GM10847 (cell line): ENCODE measurements around the gene COL2A1.

ENCODE experiments used
- POLR2A ChIP-seq: IDR thresholded peaks from 2 replicates; pipeline ENCODE4 v1.6.1; 2011; ENCODE audit not compliant: insufficient read length; ENCODE audit errors: extremely low read depth

COL2A1 gene

DNA sequence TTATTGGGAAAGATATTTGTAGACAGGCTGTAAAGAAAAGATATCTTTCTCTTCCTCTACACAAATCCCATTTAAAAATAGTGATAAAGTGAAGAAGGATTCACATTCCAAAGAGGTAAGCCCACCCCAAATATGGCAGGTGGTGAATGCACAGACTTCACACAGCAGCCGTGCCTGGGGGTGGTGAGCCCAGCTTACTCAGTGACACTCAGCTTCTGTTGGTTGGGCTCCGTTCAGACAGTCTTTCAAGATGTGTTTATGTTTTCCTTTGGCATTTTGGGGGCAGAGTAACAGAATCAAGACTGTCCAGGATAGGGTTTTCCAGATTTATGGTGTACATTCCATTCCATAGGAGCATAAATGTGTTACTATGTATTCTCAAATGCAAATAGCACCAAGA, 4.1 kb upstream of the COL2A1 start:
- no peak for TF ChIP-seq POLR2A

DNA sequence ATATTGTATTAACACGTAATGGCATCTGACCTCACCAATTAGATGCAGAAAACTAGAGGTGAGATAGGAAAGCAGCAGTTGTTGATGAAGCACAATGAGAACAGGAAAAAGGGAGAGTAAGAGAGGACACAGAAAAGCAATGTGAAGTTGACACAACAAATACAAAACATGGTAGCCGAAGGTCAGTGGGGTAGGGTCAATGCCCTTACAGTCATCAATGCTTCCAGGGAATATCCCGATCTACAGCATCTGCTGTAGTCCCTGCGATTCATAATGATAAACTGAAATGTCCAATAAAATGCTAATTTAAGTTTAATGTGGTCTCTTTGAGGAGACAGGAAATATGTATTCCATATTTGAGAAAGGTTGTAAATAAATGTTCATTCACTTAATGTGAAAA, 2.9 kb upstream of the COL2A1 start:
- TF ChIP-seq POLR2A = no peak

DNA sequence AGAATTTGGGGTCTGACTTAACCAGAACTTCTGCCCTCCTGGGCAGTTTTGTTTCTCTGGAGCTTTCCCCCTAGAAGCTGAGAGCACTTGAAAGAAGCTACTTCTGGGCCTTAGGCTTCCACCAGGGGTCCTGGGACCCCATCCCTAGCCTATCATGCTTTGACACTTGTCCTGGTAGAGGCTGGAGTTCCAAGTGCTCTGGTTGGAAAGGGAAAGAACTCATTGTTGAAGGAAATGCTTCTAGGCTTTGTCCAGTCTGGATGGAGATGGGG, 1.4 kb upstream of the COL2A1 start:
- no peak for TF ChIP-seq POLR2A

DNA sequence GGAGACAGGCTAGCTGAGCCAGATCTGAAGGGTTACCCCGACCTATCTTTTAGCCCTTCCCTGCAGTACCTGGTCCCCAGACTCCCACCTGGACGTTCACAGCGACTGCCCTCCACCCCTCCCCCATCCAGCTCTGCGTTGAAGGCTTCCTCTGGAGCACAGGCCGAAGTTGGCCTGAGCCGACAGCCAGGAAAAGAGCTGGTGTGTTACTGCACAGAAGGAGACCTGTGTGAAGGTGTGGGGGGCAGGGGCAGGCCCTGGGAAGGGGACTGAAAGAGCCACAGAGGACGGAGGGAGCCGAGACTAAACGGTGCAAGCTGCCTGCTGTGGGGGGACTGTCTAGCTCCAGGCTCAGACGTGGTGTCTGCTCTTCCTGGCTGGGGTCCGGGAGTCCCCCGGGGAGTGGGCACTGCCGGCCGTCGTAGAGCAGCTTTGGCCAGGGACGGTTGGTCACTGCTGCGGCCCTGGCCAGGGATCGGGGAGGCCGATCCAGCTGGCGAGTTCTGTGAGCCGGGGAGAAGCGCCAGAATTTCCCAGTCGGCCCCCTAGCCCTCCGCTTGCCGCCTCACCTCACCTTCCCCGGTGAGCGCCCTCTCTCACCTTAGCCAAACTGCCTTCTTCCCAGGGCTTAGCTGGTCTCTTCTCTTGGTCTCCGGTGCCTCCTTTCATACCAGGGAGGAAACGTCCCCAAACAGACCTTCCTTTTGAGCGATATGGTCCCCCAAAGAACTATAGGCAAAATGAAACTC, 899 bp upstream of the COL2A1 start:
- TF ChIP-seq POLR2A = no peak

DNA sequence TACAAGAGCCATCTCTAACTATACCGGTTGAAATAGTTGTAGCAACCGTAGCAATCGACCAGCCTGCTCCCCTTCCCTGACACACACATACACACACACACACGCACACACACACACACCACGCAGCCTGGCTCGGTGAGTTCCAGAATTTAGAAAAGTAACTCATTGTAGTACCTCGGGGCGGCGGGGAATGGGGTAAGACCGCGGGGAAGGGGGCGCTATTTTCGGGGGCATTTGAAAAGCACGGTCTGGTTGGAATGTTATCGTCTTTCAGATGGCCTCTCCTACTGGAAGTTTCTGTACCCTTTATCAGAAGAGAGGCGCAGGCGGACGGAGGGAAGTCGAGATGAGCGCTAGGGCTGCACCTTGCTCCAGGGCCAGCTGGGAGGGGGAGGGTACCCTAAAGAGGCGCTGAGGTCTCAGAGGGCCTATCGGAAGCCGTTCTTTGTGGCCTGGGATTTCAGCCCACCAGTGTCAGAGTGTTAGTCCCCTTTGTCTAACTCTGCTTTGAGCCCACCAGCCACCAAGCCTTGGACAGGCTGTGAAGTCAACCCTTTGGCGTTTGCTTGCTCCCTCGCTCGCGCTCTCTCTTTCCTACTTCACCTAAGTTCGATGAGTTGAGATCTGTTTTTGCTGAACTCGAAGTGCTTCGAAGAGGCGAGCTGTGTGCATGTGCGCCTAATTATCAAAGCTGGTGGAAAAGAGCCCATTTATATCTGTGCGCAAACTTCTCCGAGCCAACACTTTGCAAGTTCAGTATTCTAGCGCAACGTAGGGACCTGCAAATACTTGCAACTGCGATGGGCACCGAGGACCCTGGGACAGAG, 837 bp downstream of the COL2A1 start:
- TF ChIP-seq POLR2A = no peak

DNA sequence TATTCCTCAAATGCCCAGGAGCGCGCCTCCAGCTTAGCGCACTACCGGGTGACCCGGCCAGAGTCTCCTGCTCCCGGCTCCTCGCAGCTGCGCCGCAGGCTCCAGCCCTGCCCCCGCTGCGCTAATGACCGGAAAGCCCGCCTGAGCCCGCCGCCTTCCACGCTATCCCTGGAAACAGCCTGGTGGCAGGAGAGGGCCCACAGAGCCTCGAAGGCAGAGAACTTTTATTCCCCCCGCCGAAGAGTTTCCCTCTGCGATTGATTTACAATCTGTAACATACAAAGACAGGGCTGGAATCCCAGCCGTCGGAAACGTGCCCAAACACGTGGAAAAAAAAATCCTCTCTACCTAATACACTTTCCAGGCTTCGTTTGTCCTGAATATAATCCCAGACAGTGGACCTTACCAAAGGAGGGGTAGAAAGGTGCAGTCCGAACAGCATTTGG, 1.5 kb downstream of the COL2A1 start:
- no peak for TF ChIP-seq POLR2A

DNA sequence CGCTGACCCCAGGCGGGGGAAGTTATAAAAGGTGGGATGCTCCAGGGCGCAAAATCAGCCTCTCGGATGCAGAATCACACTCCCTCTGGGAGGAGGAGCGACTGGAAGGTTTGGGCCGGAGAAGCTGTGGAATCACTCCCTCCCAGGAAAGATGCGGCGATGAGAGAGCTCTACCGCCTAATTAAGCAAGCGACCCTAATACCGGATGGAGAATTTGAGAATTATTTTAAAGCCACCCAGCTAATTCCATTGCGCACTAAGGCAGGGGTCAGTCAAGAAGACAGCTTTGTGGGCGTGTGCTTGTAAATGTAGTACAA, 1.9 kb downstream of the COL2A1 start:
- TF ChIP-seq POLR2A = no peak

DNA sequence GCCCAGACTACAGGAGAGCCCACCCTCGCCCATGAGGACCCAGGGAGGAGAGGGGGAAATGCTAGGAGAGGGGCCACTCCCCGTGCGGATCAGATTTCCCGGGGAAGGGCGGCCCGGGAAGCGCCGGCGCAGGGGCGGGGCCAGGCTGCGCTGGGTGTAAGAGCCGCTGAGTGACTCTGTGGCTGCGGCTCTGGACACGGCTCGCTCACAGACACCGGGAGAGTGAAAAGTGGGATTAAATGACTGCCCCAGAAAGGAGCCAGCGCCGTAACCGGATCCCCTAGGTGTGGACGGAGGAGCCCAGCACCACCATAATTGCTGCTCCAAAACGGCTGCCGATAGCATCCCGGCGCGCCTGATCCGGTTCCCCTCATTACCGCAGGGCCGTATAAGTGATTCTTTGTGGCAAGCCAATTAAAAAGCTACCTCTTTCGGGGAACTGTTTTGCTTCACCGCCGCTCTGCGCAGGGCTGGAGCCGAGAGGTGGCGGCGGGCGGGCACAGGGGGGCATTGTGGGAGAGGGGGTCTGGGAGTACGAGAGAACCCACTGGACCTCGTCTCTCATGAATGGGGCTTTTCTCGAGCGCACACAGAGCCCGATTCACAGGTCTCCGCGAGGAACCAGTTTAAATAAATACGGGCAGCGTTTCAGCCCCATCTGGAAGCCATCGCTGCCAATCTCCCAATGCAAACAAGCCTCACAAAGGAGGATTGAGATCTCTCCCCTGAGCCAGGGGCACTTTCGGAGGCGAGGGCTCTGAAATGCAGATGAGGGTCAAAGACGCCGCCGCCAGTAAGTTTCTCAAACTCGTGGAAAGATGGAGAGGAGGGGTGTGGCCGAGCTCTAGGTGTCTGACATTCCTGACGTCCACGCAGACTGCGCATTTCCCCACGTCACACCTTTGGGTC, 2.5 kb downstream of the COL2A1 start:
- TF ChIP-seq POLR2A = no peak

DNA sequence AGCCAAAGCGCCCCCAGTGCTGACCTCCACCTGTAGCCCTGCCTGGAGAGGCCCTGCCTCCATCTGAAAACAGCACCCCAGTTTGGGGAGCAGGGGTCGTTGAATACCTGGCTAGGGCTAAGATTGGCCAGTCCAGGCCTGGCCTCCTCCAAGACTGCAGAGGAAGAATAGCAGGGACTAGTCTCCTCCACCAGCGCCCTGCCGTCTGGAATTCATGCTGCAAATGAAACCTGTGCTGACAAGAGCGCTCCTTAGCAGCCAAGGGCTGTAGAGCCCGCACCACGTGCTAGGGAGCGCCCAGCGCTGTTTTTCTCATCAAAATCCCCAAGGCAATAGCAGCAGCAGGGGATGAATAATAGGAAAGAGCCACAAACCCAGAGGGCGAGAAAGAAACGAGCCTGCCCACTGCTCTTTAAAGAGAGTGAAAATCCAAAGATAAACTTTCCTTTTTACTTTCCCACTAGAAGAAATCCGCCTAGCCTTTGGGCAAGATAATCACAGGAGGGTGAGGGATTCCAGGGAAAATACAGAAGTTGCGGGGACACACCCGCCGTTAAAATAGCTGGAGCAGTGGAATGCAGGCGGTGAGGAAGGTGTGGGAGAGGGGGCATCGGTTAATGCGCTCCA, 3.3 kb downstream of the COL2A1 start:
- TF ChIP-seq POLR2A = no peak

DNA sequence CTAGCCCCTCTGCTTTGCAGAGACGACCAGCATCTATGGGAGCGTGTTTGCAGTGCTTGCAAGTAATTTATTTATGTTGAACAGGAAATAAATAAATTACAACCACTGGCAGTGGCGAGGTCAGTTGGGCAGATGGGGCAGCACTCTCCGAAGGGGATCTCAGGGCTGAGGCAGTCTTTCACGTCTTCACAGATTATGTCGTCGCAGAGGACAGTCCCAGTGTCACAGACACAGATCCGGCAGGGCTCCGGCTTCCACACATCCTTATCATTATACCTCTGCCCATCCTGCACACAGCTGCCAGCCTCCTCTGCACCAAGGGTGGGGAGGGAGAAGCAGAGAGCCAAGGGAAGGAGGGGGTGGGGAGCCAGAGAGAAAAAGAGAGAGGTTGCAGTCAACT, 4.5 kb downstream of the COL2A1 start:
- TF ChIP-seq POLR2A = no peak

DNA sequence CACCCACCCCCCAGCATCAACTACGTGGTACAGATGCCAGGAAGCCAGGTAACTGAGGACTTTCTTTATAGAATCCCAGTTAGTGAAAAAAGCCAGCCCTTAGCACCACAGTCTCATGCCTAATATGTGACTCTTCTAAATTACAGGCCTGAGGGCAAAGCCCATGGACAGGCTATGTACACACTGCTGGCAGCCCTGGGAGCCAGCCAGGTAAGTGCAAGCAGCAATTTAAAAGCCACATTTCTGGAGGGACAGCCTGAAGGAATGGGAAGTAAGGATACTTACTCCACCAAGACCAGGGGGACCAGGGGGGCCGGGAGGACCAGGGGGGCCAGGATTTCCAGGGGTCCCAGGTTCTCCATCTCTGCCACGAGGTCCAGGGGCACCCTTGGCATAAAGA, 7.0 kb downstream of the COL2A1 start:
- no peak for TF ChIP-seq POLR2A

DNA sequence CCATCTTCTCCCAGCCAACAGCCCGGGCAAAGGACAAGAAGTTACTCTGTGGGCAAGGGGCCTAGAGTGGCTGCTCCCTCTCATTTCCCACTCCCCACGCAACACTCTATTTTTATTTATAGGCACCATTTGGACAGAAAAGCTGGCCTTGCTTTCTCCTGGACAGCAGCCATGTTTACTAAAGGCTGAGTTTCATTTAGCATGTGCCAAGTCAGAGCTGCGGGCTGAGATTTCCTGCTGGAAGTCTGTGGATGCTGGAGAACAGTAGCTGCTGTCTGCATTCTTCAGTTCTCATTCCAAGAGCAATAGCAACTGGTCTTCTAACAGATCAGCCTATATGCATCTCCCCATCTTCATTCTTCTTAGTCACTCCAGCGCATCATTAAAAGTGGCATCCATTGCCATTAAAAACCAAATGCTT, 8.3 kb downstream of the COL2A1 start:
- no peak for TF ChIP-seq POLR2A

DNA sequence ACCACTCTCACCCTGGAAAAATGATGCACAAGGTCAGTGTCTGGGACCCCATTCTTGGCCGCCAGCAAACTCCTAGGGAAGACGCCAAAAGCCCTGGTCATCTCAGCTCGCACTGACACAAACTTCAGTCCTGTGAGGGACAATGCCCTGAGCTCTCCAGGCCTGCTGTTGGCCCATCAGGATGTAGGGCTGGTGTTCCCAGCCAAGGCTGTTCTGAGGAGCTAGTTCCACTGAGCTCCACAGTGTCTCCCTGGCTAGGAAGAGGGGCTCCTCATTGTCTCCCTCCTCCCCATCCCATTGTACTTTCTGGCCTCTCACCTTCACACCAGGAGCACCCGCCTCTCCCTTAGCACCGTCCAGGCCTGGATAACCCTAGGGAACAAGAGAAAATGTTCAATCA, 10.8 kb downstream of the COL2A1 start:
- no peak for TF ChIP-seq POLR2A

DNA sequence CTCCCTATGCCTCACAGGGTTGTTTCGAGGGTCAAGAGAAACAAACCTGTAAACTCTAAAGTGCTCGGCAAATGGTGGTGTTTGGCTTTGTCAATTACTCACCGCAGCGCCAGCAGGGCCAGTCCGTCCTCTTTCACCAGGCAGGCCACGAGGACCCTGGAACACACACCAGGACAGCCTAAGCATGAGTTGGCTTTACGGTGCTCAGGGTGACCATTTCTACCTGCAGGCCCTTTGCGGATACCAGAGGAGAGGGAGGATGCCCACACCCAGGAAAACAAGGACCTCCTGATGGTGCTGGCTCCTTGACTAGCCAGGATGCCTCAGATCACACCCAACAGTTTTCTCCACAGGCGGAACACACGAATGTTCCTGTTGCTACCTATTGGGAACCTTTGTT, 11.5 kb downstream of the COL2A1 start:
- no peak for TF ChIP-seq POLR2A
